Bronchial epithelial cell (primary cell): ENCODE data around the gene PLEKHG3. TPM values are rescaled to one million over a fixed set of nuclear protein-coding genes. Genes with fewer than 3 reads are reported as not detected.
"Not testable (repeated sequence)": the region's sequence is repeated elsewhere in the genome, so short reads cannot be mapped to it uniquely, and the experiment has no call there.

Source experiments
- DNase-seq: peaks from one replicate; pipeline ENCODE4 v3.0.0-alpha.2; 2010; ENCODE audit warnings: low read depth
- FAIRE-seq: peaks from 2 replicates; lab custom pipeline; 2011; peaks lifted over from hg19 to GRCh38; lab: Jason Lieb, UNC
- H3K27me3 ChIP-seq: 2 replicates; pipeline ENCODE4 v1.5.1; 2011; ENCODE audit warnings: low read length; ENCODE audit not compliant: control insufficient read depth, insufficient read depth
- H3K36me3 ChIP-seq: 2 replicates; pipeline ENCODE4 v1.5.1; 2011; ENCODE audit warnings: low read length; ENCODE audit not compliant: control insufficient read depth, insufficient read depth
- H3K4me3 ChIP-seq: 2 replicates; pipeline ENCODE4 v1.5.1; 2011; ENCODE audit warnings: mild to moderate bottlenecking, low read depth, low read length, control low read depth
- total RNA-seq: library from RNA; depleted of rRNA; stranded (reverse); fragments of >200 nt; gene quantifications from 2 replicates; pipeline ENCODE4 v1.2.1, GENCODE V29; 2014
- TF ChIP-seq, protein P1 (sequence below): IDR thresholded peaks from 2 replicates; pipeline ENCODE4 v1.5.1; 2011; ENCODE audit warnings: mild to moderate bottlenecking, moderate library complexity, low read length, control low read depth, inconsistent platforms; ENCODE audit not compliant: insufficient read depth, severe bottlenecking

PLEKHG3 gene
- total RNA-seq, 1 donor from 2014 or later: 32.4 TPM

DNA sequence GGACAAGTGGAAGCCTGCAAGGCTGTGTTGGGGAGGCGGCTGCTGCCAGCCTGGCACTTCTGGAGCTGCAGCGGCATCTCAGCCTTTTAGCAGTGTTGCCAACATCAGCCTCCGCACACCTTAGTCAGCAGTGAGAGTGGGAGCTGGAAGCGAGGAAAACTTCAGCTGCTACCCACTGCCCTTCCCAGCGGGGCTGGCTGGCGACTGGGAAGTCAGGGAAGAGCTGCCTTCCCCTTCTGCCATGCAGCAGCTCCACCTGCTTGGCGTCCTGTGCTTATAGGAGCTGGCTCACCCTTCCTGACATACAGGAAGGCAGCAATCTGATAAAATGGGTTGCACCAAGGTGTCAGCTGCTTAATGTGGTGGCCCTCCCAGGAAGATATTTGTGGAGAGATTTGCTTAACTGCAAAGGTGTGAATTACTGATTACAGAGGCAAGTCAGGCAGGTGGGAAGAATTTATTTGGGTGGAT is 15.4 kb upstream of the PLEKHG3 start:
- Histone ChIP-seq H3K36me3 (no peaks in the 10 kb centered on the region), H3K4me3 (no peak overlapping the region), H3K27me3 (no peaks in the 10 kb centered on the region)
- DNase-seq: no peak
- TF ChIP-seq, protein P1, sequence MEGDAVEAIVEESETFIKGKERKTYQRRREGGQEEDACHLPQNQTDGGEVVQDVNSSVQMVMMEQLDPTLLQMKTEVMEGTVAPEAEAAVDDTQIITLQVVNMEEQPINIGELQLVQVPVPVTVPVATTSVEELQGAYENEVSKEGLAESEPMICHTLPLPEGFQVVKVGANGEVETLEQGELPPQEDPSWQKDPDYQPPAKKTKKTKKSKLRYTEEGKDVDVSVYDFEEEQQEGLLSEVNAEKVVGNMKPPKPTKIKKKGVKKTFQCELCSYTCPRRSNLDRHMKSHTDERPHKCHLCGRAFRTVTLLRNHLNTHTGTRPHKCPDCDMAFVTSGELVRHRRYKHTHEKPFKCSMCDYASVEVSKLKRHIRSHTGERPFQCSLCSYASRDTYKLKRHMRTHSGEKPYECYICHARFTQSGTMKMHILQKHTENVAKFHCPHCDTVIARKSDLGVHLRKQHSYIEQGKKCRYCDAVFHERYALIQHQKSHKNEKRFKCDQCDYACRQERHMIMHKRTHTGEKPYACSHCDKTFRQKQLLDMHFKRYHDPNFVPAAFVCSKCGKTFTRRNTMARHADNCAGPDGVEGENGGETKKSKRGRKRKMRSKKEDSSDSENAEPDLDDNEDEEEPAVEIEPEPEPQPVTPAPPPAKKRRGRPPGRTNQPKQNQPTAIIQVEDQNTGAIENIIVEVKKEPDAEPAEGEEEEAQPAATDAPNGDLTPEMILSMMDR: no peak
- FAIRE-seq: no peak

DNA sequence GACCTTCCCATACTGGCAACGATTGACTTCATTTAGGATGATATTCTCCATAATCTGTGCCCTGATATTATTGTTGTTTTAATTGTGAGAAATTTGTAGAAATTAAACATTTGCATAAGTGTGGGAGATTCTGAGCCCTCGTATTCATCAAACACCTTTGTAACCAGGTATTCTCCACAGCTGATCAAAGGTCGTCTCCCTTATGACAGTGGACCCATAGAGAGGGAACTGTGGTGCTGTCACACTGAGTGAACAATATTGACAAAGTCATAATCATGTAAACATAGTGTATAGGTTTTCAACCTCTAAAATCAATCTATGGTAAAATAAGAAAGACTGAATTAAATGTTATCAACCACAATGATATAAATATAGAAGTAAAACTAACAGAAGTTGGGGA is 14.9 kb upstream of the PLEKHG3 start:
- H3K27me3 ChIP-seq: no peaks in the 10 kb centered on the region
- DNase-seq (no peak), FAIRE-seq (no peak)
- no peaks in the 10 kb centered on the region for H3K36me3 ChIP-seq
- H3K4me3 ChIP-seq: no peak overlapping the region
- TF ChIP-seq, protein P1: no peak

DNA sequence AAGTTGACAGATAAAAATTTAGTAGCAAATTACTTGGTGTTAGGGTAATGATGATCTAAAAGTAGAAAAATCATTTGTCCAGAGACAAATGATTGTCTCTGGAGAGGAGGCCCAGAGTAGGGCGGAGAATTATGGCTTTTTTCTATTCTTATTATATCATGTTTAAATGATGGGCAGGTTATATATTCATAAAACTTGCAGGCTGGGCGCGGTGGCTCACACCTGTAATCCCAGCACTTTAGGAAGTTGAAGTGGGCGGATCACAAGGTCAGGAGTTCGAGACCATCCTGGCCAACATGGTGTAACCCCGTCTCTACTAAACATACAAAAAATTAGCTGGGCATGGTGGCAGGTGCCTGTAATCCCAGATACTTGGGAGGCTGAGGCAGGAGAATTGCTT is 13.6 kb upstream of the PLEKHG3 start:
- H3K36me3 ChIP-seq, DNase-seq, H3K27me3 ChIP-seq, FAIRE-seq, H3K4me3 ChIP-seq: not testable (repeated sequence)

DNA sequence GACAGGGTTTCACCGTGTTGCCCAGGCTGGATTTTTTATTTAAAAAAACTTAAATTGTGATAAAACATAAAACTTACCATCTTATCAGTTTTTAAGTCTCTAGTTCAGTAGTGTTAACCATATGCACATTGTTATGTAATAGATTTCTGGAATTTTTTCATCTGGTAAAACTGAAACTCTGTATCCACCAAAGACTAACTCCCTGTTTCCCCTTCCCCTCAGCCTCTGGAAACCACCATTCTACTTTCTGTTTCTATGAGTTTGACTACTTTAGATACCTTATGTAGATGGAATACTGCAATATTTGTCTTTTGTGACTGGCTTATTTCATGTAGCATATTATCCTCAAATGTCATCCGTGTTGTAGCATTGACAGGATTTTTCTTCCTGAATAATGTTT is 12.8 kb upstream of the PLEKHG3 start:
- Histone ChIP-seq H3K27me3 (no peaks in the 10 kb centered on the region), H3K4me3 (no peak overlapping the region), H3K36me3 (no peaks in the 10 kb centered on the region)
- TF ChIP-seq, protein P1: no peak
- FAIRE-seq (no peak), DNase-seq (no peak)

DNA sequence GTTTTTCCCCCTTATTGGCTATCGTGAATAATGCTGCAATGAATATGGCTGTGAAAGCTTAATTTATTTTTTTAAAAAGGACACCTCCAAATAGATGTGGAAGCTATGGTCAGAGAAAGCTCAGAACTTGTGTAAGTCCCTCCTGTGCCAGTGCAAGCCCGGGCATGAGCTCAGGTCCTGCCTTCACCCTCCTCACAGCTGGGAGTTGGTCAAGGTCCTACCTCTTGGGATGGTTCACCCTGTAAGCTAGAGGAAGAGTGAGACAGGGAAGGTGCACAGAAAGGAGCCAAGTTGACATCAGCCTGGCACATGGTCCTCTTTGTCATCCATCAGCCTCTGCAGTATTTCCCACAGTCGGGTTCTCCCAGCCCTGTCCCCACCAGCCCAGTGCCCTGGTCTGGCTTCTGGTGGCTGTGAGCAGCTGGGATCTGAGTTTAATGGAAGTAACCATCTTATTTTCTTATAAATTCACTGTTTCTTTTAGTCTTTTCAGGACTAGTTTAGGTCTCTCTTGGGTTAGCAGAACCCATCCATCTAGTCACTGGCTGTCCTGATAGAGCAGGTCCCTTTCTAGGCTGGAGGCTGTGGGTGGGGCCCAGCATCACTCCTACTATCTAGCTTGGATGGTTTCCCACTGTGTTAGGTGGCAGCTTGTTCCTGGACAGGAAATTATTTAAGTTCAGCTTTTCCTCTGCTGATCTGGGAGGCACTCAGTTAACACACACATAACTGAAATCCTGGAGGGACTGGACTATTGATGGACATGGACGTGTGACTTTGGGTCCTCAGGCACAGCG is 11.8 kb upstream of the PLEKHG3 start:
- TF ChIP-seq, protein P1: no peak
- DNase-seq (peak; percentile 61), FAIRE-seq (peak; percentile 23)
- Histone ChIP-seq H3K36me3 (no peaks in the 10 kb centered on the region), H3K27me3 (no peaks in the 10 kb centered on the region), H3K4me3 (no peak overlapping the region)

DNA sequence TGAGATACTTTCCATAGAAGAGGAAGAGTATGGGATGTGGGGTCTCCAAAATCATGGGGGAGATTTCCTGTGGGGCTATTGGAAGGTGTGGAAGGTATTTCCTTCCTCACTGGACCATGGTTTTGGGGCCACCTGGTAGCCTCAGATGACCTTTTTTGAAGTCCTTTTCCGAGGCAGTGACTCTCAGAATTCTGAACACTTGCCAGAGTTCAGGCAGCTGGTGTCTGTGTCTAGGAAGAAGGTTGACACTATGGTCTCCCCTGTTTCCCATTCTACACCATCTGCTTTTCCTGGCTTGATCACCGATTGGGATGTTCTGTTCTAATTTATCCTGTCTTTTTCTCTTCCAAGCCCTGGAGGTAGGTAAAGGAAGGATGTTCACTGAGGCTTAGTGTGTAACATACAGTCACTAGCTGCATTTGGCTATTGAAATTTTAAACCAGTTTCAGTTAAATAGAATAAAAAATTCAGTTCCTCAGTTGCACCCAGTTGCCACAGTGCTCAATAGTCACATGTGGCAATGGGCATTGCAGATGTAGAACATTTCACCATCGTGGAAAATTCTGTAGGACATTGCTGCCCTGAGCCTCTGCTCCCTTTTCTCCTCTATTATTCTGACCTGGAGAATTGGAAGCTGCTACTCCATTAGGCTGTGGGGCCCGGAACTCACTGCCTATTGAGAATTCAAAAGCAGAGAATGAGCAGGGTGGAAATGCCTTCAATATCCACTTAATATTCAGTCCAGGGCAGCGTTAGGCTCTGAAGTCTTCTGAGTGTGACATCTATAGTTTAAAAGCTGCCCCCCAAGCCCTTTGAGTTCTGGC is 11.0 kb upstream of the PLEKHG3 start:
- Histone ChIP-seq H3K27me3 (no peaks in the 10 kb centered on the region), H3K36me3 (no peaks in the 10 kb centered on the region), H3K4me3 (no peak overlapping the region)
- DNase-seq: no peak
- TF ChIP-seq, protein P1: no peak
- FAIRE-seq: no peak
